Posterior vena cava (tissue), 2 donors: ENCODE results near the gene OR1K1. TPM values are rescaled to one million over a fixed set of nuclear protein-coding genes. Genes with fewer than 3 reads are reported as not detected.

Experiments
- DNase-seq: peaks from one replicate; pipeline ENCODE4 v3.0.0-alpha.2; 2020; ENCODE audit warnings: low spot score
- intact Hi-C, 2 donors: fragments of 100-400 bp; cut with DNase I; formaldehyde crosslinking; loops; one replicate each; pipeline versions ENCODE4 v1.14.1 to v1.14.2; 2022 to 2023
- long read RNA-seq, 2 donors: library from polyadenylated mRNA; unstranded; transcript quantifications; one replicate each; pipeline ENCODE4 v2.0.0, GENCODE V29; 2020 to 2021
- total RNA-seq, 2 donors: library from RNA; stranded (reverse); fragmentation: NEBNext Ultra II Directional; extraction: Animal tissue kit (Norgen Biotek cat#: 25700); gene quantifications; one replicate each; pipeline ENCODE4 v1.2.1, GENCODE V29; 2021
- donor health status: DM: yes; HTN: yes; CAD: no.
- donor health status: DM: yes; HTN: yes; CAD: no.

Gene OR1K1, protein sequence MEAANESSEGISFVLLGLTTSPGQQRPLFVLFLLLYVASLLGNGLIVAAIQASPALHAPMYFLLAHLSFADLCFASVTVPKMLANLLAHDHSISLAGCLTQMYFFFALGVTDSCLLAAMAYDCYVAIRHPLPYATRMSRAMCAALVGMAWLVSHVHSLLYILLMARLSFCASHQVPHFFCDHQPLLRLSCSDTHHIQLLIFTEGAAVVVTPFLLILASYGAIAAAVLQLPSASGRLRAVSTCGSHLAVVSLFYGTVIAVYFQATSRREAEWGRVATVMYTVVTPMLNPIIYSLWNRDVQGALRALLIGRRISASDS
- not detected for total RNA-seq
- long read RNA-seq, donor 1, partial matches to known transcripts, result 0 of 1 reads
- long read RNA-seq, donor 1, other reads (novel, unspliced or antisense), result 0 of 1 reads
- long read RNA-seq, donor 2, result 0 reads

DNA sequence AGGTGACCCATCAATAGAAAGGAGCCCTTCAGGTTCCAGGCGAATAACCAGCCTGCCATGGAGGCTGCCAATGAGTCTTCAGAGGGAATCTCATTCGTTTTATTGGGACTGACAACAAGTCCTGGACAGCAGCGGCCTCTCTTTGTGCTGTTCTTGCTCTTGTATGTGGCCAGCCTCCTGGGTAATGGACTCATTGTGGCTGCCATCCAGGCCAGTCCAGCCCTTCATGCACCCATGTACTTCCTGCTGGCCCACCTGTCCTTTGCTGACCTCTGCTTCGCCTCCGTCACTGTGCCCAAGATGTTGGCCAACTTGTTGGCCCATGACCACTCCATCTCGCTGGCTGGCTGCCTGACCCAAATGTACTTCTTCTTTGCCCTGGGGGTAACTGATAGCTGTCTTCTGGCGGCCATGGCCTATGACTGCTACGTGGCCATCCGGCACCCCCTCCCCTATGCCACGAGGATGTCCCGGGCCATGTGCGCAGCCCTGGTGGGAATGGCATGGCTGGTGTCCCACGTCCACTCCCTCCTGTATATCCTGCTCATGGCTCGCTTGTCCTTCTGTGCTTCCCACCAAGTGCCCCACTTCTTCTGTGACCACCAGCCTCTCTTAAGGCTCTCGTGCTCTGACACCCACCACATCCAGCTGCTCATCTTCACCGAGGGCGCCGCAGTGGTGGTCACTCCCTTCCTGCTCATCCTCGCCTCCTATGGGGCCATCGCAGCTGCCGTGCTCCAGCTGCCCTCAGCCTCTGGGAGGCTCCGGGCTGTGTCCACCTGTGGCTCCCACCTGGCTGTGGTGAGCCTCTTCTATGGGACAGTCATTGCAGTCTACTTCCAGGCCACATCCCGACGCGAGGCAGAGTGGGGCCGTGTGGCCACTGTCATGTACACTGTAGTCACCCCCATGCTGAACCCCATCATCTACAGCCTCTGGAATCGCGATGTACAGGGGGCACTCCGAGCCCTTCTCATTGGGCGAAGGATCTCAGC is at the start of gene OR1K1:
Gene OR1K1 (plus strand): TSS at position 58 of the 995 bp plus-strand sequence. CDS start 0 bp downstream, at position 58.
- no peak for DNase-seq
- intact Hi-C loops, result no loop called here

- intact Hi-C loops, result no loop called here
- DNase-seq, result no peak
Observed at GRCh38 chr9:122754825-122755224, 45.1 kb upstream of the OR1K1 start.

GRCh38 chr9:122767817-122768216 is 32.1 kb upstream of the OR1K1 start:
- DNase-seq, result no peak
- intact Hi-C loops, result no loop called here

DNA sequence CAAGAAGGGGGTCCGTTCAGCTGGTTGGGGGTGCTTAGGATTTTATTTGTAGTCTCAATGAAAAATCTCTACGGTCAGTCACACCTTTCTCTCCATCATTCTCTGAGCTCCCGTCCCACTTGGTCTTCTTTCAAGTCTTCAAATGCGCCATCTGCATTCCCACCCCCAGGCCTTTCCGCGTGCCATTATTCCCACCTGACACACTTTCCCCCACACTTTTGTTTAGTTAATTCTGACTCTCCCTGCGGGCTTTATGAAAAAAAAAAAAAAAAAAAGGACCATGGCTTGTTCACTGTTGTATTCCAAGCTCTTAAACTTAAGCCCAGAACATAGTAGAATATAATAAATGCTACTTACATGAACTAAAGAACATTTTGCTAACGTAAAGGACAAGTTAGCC is 22.9 kb upstream of the OR1K1 start:
- intact Hi-C loops, result no loop called here
- no peak for DNase-seq

- intact Hi-C loops, result no loop called here
- no peak for DNase-seq
Observed at GRCh38 chr9:122777935-122778627, 21.8 kb upstream of the OR1K1 start.

DNA sequence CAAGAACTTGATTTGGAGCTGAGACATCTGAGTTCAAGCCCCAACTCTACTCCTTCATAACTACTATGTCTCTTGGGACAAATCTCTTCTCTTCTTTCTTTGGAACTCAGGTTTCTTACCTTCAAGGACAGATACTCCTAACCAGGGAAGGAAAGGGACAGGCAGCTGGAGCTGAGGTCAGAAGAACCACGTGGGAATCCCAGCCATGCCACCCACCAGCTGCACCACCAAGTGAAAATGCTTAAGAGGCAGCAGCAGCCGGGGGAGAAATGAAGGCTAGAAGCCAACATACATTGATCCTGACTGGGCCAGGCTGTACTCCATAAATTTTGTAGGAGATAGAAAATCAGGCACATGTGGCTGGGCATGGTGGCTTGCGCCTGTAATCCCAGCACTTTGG is 20.7 kb upstream of the OR1K1 start:
- no peak for DNase-seq
- intact Hi-C loops, result no loop called here

GRCh38 chr9:122780026-122780425 is 19.9 kb upstream of the OR1K1 start:
- no peak for DNase-seq
- intact Hi-C loops, result no loop called here

GRCh38 chr9:122781671-122782070 is 18.3 kb upstream of the OR1K1 start:
- intact Hi-C loops, result no loop called here
- no peak for DNase-seq

- no peak for DNase-seq
- intact Hi-C loops, result no loop called here
Observed at GRCh38 chr9:122785269-122785668, 14.7 kb upstream of the OR1K1 start.

DNA sequence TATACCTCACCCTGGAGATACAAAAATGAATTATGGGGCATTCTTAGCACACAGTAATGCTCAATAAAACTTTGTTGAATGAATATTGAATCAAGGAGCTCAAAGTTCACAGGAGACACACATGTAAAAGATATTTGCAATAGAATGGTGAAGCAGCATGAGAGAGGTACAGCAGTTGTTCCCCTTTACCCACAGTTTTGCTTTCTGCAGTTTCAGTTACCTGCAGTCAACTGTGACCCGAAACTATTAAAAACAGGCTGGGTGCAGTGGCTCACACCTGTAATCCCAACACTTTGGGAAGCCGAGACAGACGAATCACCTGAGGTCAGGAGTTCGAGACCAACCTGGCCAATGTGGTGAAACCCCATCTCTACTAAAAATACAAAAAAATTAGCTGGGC is 13.6 kb upstream of the OR1K1 start:
- intact Hi-C loops, result no loop called here
- DNase-seq, result no peak

GRCh38 chr9:122788831-122789230 is 11.1 kb upstream of the OR1K1 start, which contains the start of gene OR5C1:
Gene OR5C1, plus strand, starts transcription at chr9:122788933. Its CDS starts 0 bp downstream, at chr9:122788933.
- DNase-seq, result no peak
- intact Hi-C loops, result no loop called here

- no peak for DNase-seq
- intact Hi-C loops, result no loop called here
Observed at GRCh38 chr9:122789256-122790046, 10.5 kb upstream of the OR1K1 start.

GRCh38 chr9:122791872-122792669 is 7.9 kb upstream of the OR1K1 start:
- DNase-seq, result no peak
- intact Hi-C loops, result no loop called here

- intact Hi-C loops, result no loop called here
- DNase-seq, result no peak
Observed at GRCh38 chr9:122797316-122798063, 2.4 kb upstream of the OR1K1 start.

DNA sequence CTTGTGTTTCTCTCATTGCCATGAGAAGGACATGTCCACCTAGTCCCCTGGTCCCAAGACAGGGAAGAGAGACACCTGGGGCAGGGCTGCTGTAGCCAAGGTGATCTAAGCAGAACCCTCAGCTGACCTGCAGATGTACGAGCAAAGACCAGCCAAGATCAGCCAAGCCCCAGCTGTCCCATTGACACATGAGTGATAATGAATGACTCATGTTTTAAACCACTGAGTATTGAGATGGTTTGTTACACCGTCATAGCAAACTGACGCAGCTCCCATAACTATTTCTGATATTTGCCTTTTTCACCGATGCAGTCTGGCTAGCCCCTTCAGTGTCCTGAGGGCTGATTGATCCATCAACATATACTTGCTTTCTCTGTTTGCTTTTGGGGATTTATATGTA is 6.7 kb downstream of the OR1K1 start:
- DNase-seq, result no peak
- intact Hi-C loops, result no loop called here

DNA sequence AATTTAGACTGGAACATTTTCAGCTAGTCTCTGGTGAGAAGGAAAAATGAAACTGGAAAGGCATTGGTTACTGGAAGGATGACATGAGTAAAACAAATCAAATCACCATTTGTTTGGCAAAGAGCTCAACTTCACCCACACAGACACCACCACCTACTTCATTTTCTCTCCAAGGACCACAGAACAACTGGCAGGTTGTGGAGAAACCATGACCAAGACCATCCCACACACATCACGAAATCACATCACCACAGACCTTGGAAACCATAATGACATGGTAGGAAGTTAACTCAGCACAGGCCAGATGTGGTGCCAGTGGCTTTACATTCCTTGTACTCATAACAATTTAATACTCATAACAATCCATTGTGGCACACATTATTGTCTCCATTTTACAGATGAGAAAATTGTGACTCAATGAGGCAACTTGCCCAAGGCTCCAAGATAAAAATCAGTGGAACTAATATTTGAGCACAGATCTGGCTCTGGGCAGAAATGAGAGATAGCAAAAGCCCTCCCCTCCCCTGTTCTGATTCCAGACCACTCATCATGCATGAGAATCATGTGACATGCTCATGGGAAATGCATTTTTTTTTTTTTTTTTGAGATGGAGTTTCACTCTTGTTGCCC is 7.5 kb downstream of the OR1K1 start:
- intact Hi-C loops, result no loop called here
- DNase-seq, result no peak

GRCh38 chr9:122808141-122808540 is 8.2 kb downstream of the OR1K1 start:
- no peak for DNase-seq
- intact Hi-C loops, result no loop called here
